IPS DF 19.7 (cell line): ENCODE data around the gene AZIN2.

Experiments used
- DNase-seq: peaks from one replicate; pipeline ENCODE4 v3.0.0-alpha.2; 2013; ENCODE audit warnings: low read depth, low spot score

AZIN2 gene

GRCh38 chr1:33151116-33151515 is 70.2 kb downstream of the AZIN2 start:
- DNase-seq = no peak

- DNase-seq = peak; percentile 89
These were observed 71.9 kb downstream of the AZIN2 start for GRCh38 chr1:33152685-33153432.

- no peak for DNase-seq
These were observed 72.7 kb downstream of the AZIN2 start for GRCh38 chr1:33153650-33154049.

GRCh38 chr1:33155877-33156538 is 75.1 kb downstream of the AZIN2 start:
- DNase-seq = no peak

GRCh38 chr1:33157131-33157530 is 76.2 kb downstream of the AZIN2 start:
- no peak for DNase-seq

GRCh38 chr1:33158366-33158765 is 77.4 kb downstream of the AZIN2 start:
- DNase-seq = no peak

GRCh38 chr1:33159577-33159976 is 78.6 kb downstream of the AZIN2 start:
- DNase-seq = no peak

- DNase-seq = no peak
These were observed 80.2 kb downstream of the AZIN2 start for GRCh38 chr1:33161061-33161681.

- no peak for DNase-seq
These were observed 81.2 kb downstream of the AZIN2 start for GRCh38 chr1:33162141-33162540.

GRCh38 chr1:33163621-33164519 is 82.9 kb downstream of the AZIN2 start:
- no peak for DNase-seq

GRCh38 chr1:33165209-33165608 is 84.3 kb downstream of the AZIN2 start:
- no peak for DNase-seq

- DNase-seq = no peak
These were observed 84.9 kb downstream of the AZIN2 start for GRCh38 chr1:33165809-33166208.

- DNase-seq = no peak
These were observed 86.9 kb downstream of the AZIN2 start for GRCh38 chr1:33167650-33168447.

GRCh38 chr1:33168556-33169289 is 87.8 kb downstream of the AZIN2 start:
- DNase-seq = no peak

GRCh38 chr1:33169290-33170055 is 88.5 kb downstream of the AZIN2 start:
- DNase-seq = no peak
